K562 (cell line): ENCODE measurements around the gene QRFP. TPM values are rescaled to one million over a fixed set of nuclear protein-coding genes. Genes with fewer than 3 reads are reported as not detected.

Experiments used
- ATAC-seq: fragments of 200-7000 bp; cut with Tn5 transposase; 3 replicates; pipeline ENCODE4 v1.9.1; 2020; ENCODE audit warnings: moderate library complexity
- BruUV-seq: library from RNA; stranded (reverse); fragments of 400-500 nt; replicated peaks from 2 replicates; lab custom pipeline; 2021; lab: Mats Ljungman, UMichigan
- CTCF ChIA-PET: fragments of 300-600 bp; formaldehyde crosslinking; extraction: SDS; loops from one replicate; lab custom pipeline; 2021; ENCODE audit warnings: low intra/inter-chr PET ratio; lab: Yijun Ruan, JAX
- POLR2A ChIA-PET: fragments of 300-600, 350-650 bp; sonication (Branson Sonifier 250); formaldehyde crosslinking; extraction: SDS; loops from one replicate; lab custom pipeline; 2021; ENCODE audit warnings: antibody characterized with exemption, inconsistent platforms; lab: Yijun Ruan, JAX
- DNase-seq, 4 experiments: peaks; one replicate each; pipeline versions ENCODE4 v3.0.0 to v3.0.0-alpha.2; 2011 to 2018; ENCODE audit warnings: low spot score in 3 of 4, mixed read lengths in 3 of 4; ENCODE audit errors: extremely low read depth in 1 of 4
- FAIRE-seq: peaks from 2 replicates; lab custom pipeline; 2011; peaks lifted over from hg19 to GRCh38; lab: Jason Lieb, UNC
- H2AFZ ChIP-seq: 2 replicates; pipeline ENCODE4 v1.6.0; 2011; ENCODE audit warnings: low read depth, low read length, control low read depth, inconsistent platforms
- H3K27ac ChIP-seq: fragments of 200-600 bp; 3 replicates; pipeline ENCODE4 v1.8.0; 2011; ENCODE audit warnings: low read depth, mild to moderate bottlenecking, control low read depth, inconsistent platforms, low read length, moderate library complexity, mixed read lengths; ENCODE audit errors: extremely low read depth
- H3K27me3 ChIP-seq, 2 experiments: fragments of 300-600 bp in 1 of 2; 2 replicates in 1 of 2; 3 replicates in 1 of 2; pipeline versions ENCODE4 v1.6.0 to v1.8.0; 2011; ENCODE audit warnings: inconsistent platforms in 2 of 2, low read length in 2 of 2, mild to moderate bottlenecking in 1 of 2, mixed read lengths in 1 of 2, moderate library complexity in 1 of 2; ENCODE audit not compliant: control insufficient read depth in 2 of 2, insufficient read depth in 2 of 2
- H3K36me3 ChIP-seq: fragments of 300-600 bp; 3 replicates; pipeline ENCODE4 v1.8.0; 2011; ENCODE audit warnings: mild to moderate bottlenecking, low read length, inconsistent platforms; ENCODE audit not compliant: control insufficient read depth, insufficient read depth
- H3K4me1 ChIP-seq, 2 experiments: fragments of 200-600 bp in 1 of 2; replicated peaks in 1 of 2; 2 replicates in 1 of 2; 3 replicates in 1 of 2; pipeline versions ENCODE4 v1.5.1 to v1.8.0; 2011; ENCODE audit warnings: inconsistent platforms in 2 of 2, low read length in 2 of 2, mild to moderate bottlenecking in 1 of 2, mixed read lengths in 1 of 2, moderate library complexity in 1 of 2; ENCODE audit not compliant: control insufficient read depth in 2 of 2, insufficient read depth in 2 of 2
- H3K4me2 ChIP-seq: 2 replicates; pipeline ENCODE4 v1.6.1; 2011; ENCODE audit warnings: low read length, control low read depth, inconsistent platforms, mixed read lengths; ENCODE audit not compliant: insufficient read depth
- H3K4me3 ChIP-seq: fragments of 200-600 bp; sonication (generic), shearing (Covaris generic); 2 replicates; pipeline ENCODE4 v1.5.1; 2016; ENCODE audit warnings: control low read depth, inconsistent platforms
- H3K79me2 ChIP-seq: fragments of 200-600 bp; 3 replicates; pipeline ENCODE4 v1.8.0; 2011; ENCODE audit warnings: low read length, inconsistent platforms; ENCODE audit not compliant: control insufficient read depth, insufficient read depth
- H3K9ac ChIP-seq, 2 experiments: 2 replicates each; pipeline versions ENCODE4 v1.6.0 to v1.6.1; 2011; ENCODE audit warnings: low read depth in 2 of 2, low read length in 2 of 2, control low read depth in 1 of 2, inconsistent platforms in 1 of 2, mild to moderate bottlenecking in 1 of 2, mixed read lengths in 1 of 2; ENCODE audit not compliant: insufficient read depth in 1 of 2
- H3K9me1 ChIP-seq: one replicate; pipeline ENCODE4 v1.6.0; 2011; ENCODE audit warnings: inconsistent platforms, mild to moderate bottlenecking, low read length, moderate library complexity; ENCODE audit not compliant: control insufficient read depth, insufficient read depth
- H3K9me3 ChIP-seq: replicated peaks from 2 replicates; pipeline ENCODE4 v1.5.1; 2011; ENCODE audit warnings: low read depth, low read length, inconsistent platforms; ENCODE audit not compliant: control insufficient read depth, insufficient read depth
- H4K20me1 ChIP-seq: replicated peaks from 2 replicates; pipeline ENCODE4 v1.6.1; 2011; ENCODE audit warnings: low read length, inconsistent platforms, mixed read lengths; ENCODE audit not compliant: control insufficient read depth, insufficient read depth
- C11orf30 ChIP-seq: fragments of 450-650 bp; IDR thresholded peaks from 2 replicates; pipeline ENCODE4 v1.6.1; 2016; ENCODE audit warnings: low read depth, mild to moderate bottlenecking
- STAT6 ChIP-seq: sonication (generic); formaldehyde crosslinking; IDR thresholded peaks from 2 replicates; pipeline ENCODE4 v1.8.1; 2023; ENCODE audit warnings: mild to moderate bottlenecking, missing genetic modification reagents
- WGBS: fragments of 100-300 bp; shearing (Covaris generic); methylation state at CpG from one replicate; pipeline ENCODE4 v1.1.6; 2016; ENCODE audit warnings: low coverage, mixed read lengths; ENCODE audit not compliant: insufficient coverage; ENCODE audit errors: missing lambda C conversion rate; 5-methylcytosine and 5-hydroxymethylcytosine counted together
- in situ Hi-C: fragments of 300-500 bp; cut with MboI; formaldehyde crosslinking; loops from 4 replicates; pipeline ENCODE4 v1.15.0; 2018; ENCODE audit warnings: inconsistent platforms, mixed read lengths
- intact Hi-C: fragments of 100-400 bp; cut with micrococcal nuclease; formaldehyde crosslinking; loops from 2 replicates; pipeline ENCODE4 v1.14.2; 2022
- polyA plus RNA-seq, 8 experiments: library from polyadenylated mRNA; depleted of rRNA in 4 of 8; stranded (reverse) in 5 of 8; unstranded in 3 of 8; fragments of >200 nt; fragmentation: Nextera tagmentation in 2 of 8; fragmentation: Illumina TruSeq in 1 of 8; extraction: Ambion mirVana in 2 of 8; extraction: Trizol in 1 of 8; gene quantifications; 2 replicates each; pipeline versions ENCODE4 v1.2.1 to v1.2.3, GENCODE V29; 2011 to 2014; ENCODE audit warnings: inconsistent platforms in 1 of 8, missing spikeins in 1 of 8
- total RNA-seq, 7 experiments: library from RNA; depleted of rRNA in 6 of 7; stranded (reverse); fragments of >200 nt in 6 of 7; fragmentation: Illumina TruSeq in 2 of 7; extraction: Trizol in 2 of 7; gene quantifications; 2 replicates each; pipeline versions ENCODE4 v1.2.1 to v1.2.3, GENCODE V29; 2011 to 2021; ENCODE audit warnings: low replicate concordance in 1 of 7

QRFP gene
- total and polyA plus RNA-seq, 9 of the 15 experiments (the other 6 are each of a cell fraction or from before 2014, with no cell fraction given): not detected

- intact Hi-C loops: no loop called here
These were observed 47.3 kb downstream of the QRFP start for GRCh38 chr9:130849356-130849755.

More at GRCh38 chr9:130849356-130849755, 47.3 kb downstream of the QRFP start:
- DNase-seq (no peak), ATAC-seq (no peak), FAIRE-seq (no peak)
- Histone ChIP-seq H3K27me3 (no peaks in the 10 kb centered on the region), H3K9ac (no peak overlapping the region), H3K4me1 (peaks cover 16 to 21% of the 10 kb centered on the region in 2 experiments), H3K9me3 (no peaks in the 10 kb centered on the region), H4K20me1 (peaks cover 9% of the 10 kb centered on the region; the same call in 1 of the 2 replicates), H3K27ac (no peak overlapping the region), H3K4me2 (no peak overlapping the region), H3K36me3 (peaks cover 5% of the 10 kb centered on the region; the same call in 2 of the 3 replicates), H3K79me2 (no peaks in the 10 kb centered on the region), H3K9me1 (peaks cover 3% of the 10 kb centered on the region), H3K4me3 (no peak overlapping the region), H2AFZ (no peak overlapping the region)
- in situ Hi-C loops: no loop called here
- no TSS peak for BruUV-seq
- ChIA-PET POLR2A (interaction anchor here (1.0 to 7.5 kb wide), 11 partner anchors 10 to 82 kb away, joined by 3 to 99 read pairs (median 6); partner anchors contain the start of gene ABL1), CTCF (interaction anchor here (0.6 to 2.0 kb wide), 2 partner anchors 21 to 78 kb away, joined by 3 to 8 read pairs; no protein-coding TSS in a partner anchor)
- WGBS: 81% methylated on average over 9 of the region's 9 CpGs
- TF ChIP-seq C11orf30: no peak
- TF ChIP-seq STAT6 (CRISPR knock-in tag): peak; percentile 73; the same call in 1 of the 2 replicates
